ENCODE data around the gene CDH4.

The CDH4 gene

GRCh38 chr20:61256365-61256764 lies 4.3 kb downstream of the CDH4 start:
- DNase-seq (ENCODE audit: low spot score) = no peak
- POLR2A ChIA-PET (ENCODE audit: low non-redundant PET) = no interaction called here
- no peak for TF ChIP-seq CTCF (conservative IDR thresholded peaks at IDR 0.05; ENCODE audit: low read depth)
- no peak overlapping the region for H3K27ac ChIP-seq
- CTCF ChIA-PET = no interaction called here

- CTCF ChIA-PET = interaction anchor here (0.6 kb wide), 1 partner anchor 1274 kb away, joined by 3 read pairs; no protein-coding TSS in a partner anchor
- no peak for TF ChIP-seq CTCF (conservative IDR thresholded peaks at IDR 0.05; ENCODE audit: low read depth)
- DNase-seq (ENCODE audit: low spot score) = no peak
- H3K27ac ChIP-seq = no peak overlapping the region
- POLR2A ChIA-PET (ENCODE audit: low non-redundant PET) = no interaction called here
These were observed 4.8 kb downstream of the CDH4 start for GRCh38 chr20:61256824-61257223.

GRCh38 chr20:61257611-61258010 lies 5.5 kb downstream of the CDH4 start:
- CTCF ChIA-PET = interaction anchor here (0.7 kb wide), 1 partner anchor 44 kb away, joined by 3 read pairs; no protein-coding TSS in a partner anchor
- POLR2A ChIA-PET (ENCODE audit: low non-redundant PET) = no interaction called here
- DNase-seq (ENCODE audit: low spot score) = no peak
- TF ChIP-seq CTCF (conservative IDR thresholded peaks at IDR 0.05; ENCODE audit: low read depth) = no peak
- H3K27ac ChIP-seq = no peak overlapping the region

GRCh38 chr20:61259741-61260140 lies 7.7 kb downstream of the CDH4 start:
- ChIA-PET POLR2A (ENCODE audit: low non-redundant PET) (no interaction called here), CTCF (no interaction called here)
- DNase-seq (ENCODE audit: low spot score) = no peak
- H3K27ac ChIP-seq = no peak overlapping the region
- no peak for TF ChIP-seq CTCF (conservative IDR thresholded peaks at IDR 0.05; ENCODE audit: low read depth)

GRCh38 chr20:61260905-61261304 lies 8.8 kb downstream of the CDH4 start:
- no peak for DNase-seq (ENCODE audit: low spot score)
- no peak overlapping the region for H3K27ac ChIP-seq
- ChIA-PET CTCF (interaction anchor here (0.7 to 1.4 kb wide), 2 partner anchors 354 to 635 kb away, joined by 3 to 4 read pairs; no protein-coding TSS in a partner anchor), POLR2A (ENCODE audit: low non-redundant PET) (no interaction called here)
- no peak; the same call in 1 of the 2 replicates for TF ChIP-seq CTCF (conservative IDR thresholded peaks at IDR 0.05; ENCODE audit: low read depth)

- ChIA-PET POLR2A (ENCODE audit: low non-redundant PET) (no interaction called here), CTCF (interaction anchor here (0.6 to 2.7 kb wide), 6 partner anchors 9 to 1051 kb away, joined by 3 to 28 read pairs (median 3); partner anchors contain the start of gene CDH4)
- no peak for DNase-seq (ENCODE audit: low spot score)
- TF ChIP-seq CTCF (conservative IDR thresholded peaks at IDR 0.05; ENCODE audit: low read depth) = no peak
- no peak overlapping the region for H3K27ac ChIP-seq
These were observed 10.0 kb downstream of the CDH4 start for GRCh38 chr20:61262036-61262435.
